ENCODE results near the gene PRICKLE1.

PRICKLE1 gene

DNA sequence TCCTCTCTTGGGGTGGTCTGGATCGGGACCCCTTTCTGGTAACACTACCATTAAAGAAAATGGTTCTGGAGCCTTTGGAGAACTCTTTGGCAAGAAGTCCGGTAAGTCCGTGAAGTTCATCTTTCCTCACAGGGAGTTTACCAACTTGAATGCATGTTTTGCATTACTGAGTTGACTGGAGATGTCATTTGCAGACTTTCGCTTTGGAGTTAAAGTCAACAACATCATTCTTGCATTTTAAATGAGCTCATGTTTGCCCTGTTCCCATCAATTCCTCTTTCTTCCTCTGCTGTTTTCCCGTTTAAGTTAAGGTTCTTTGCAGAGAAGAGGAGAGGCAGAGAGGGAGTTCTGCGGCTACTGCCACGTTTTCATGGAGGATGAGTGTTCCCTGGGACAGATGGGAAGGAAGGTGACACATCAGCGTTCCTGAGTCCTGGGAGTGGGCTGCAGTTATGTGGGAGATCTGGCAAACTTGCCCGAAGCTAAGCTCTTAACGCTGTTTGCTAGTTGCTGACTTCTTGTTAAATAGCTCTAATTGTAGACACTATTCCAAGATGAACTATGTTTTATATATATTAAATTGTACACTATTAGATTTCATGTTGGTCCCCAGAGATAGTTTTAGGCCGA lies 18.8 kb upstream of the PRICKLE1 start:
- no peak overlapping the region for H3K4me3 ChIP-seq (ENCODE audit: low read depth, low read length)
- TF ChIP-seq, protein P1, sequence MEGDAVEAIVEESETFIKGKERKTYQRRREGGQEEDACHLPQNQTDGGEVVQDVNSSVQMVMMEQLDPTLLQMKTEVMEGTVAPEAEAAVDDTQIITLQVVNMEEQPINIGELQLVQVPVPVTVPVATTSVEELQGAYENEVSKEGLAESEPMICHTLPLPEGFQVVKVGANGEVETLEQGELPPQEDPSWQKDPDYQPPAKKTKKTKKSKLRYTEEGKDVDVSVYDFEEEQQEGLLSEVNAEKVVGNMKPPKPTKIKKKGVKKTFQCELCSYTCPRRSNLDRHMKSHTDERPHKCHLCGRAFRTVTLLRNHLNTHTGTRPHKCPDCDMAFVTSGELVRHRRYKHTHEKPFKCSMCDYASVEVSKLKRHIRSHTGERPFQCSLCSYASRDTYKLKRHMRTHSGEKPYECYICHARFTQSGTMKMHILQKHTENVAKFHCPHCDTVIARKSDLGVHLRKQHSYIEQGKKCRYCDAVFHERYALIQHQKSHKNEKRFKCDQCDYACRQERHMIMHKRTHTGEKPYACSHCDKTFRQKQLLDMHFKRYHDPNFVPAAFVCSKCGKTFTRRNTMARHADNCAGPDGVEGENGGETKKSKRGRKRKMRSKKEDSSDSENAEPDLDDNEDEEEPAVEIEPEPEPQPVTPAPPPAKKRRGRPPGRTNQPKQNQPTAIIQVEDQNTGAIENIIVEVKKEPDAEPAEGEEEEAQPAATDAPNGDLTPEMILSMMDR (IDR thresholded peaks at IDR 0.05; ENCODE audit: borderline replicate concordance, insufficient read depth, low read depth, low read length) = no peak

DNA sequence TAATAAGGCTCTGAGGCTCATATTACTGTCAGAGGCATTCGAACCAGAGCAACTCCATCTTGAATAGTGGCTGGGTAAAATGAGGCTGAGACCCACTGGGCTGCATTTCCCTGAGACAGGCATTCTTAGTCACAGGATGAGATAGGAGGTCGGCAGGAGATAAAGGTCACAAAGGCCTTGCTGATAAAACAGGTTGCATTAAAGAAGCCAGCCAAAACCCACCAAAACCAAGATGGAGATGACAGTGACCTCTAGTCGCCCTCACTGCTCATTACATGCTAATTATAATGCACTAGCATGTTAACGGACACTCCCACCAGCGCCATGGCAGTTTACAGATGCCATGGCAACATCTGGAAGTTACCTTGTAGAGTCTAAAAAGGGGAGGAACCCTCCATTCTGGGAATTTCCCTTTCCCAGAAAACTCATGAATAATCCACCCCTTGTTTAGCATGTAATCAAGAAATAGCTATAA lies 18.1 kb upstream of the PRICKLE1 start:
- TF ChIP-seq, protein P1 (IDR thresholded peaks at IDR 0.05; ENCODE audit: borderline replicate concordance, insufficient read depth, low read depth, low read length) = no peak
- H3K4me3 ChIP-seq (ENCODE audit: low read depth, low read length) = no peak overlapping the region

DNA sequence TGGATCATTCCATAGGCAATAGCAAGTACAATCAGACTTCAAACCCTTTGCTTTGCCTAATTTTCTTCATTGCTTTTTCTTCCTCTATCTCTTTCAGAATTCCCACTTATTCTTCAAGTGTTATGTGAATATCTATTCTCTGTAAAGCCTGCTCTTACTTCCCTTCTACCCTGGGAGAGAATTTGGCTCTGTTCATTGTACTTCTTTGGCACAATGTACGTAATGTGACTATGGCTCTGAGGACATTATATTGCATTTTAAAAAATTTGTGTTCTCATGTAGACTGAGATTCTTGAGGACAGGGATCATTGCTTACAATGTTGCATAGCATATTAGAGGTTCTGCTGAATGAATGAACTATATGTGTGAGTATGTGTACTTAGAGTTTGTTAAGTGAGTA lies 16.9 kb upstream of the PRICKLE1 start:
- TF ChIP-seq, protein P1 (IDR thresholded peaks at IDR 0.05; ENCODE audit: borderline replicate concordance, insufficient read depth, low read depth, low read length) = no peak

DNA sequence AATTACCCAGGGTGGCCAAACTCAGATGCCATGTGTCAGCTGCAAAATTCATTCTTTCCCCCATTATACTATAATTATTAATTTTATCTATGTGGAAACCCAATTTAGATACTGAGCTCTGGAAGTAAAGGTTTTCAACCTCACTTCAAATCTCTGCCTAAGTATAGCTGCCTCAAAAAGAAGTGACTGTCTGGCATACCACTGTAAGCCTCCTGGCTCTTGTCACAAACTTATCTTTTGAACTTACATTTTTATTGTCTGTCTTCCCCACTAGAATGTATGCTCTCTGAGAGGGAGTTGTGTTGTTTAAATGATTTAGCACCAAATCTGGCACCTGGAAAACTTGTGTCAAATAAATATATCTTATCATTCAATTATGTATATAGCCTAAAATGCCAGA lies 16.1 kb upstream of the PRICKLE1 start:
- no peak overlapping the region for H3K4me3 ChIP-seq (ENCODE audit: low read depth, low read length)
- TF ChIP-seq, protein P1 (IDR thresholded peaks at IDR 0.05; ENCODE audit: borderline replicate concordance, insufficient read depth, low read depth, low read length) = no peak

More for the DNA sequence above, 16.9 kb upstream of the PRICKLE1 start:
- no peak overlapping the region for H3K4me3 ChIP-seq (ENCODE audit: low read depth, low read length)

DNA sequence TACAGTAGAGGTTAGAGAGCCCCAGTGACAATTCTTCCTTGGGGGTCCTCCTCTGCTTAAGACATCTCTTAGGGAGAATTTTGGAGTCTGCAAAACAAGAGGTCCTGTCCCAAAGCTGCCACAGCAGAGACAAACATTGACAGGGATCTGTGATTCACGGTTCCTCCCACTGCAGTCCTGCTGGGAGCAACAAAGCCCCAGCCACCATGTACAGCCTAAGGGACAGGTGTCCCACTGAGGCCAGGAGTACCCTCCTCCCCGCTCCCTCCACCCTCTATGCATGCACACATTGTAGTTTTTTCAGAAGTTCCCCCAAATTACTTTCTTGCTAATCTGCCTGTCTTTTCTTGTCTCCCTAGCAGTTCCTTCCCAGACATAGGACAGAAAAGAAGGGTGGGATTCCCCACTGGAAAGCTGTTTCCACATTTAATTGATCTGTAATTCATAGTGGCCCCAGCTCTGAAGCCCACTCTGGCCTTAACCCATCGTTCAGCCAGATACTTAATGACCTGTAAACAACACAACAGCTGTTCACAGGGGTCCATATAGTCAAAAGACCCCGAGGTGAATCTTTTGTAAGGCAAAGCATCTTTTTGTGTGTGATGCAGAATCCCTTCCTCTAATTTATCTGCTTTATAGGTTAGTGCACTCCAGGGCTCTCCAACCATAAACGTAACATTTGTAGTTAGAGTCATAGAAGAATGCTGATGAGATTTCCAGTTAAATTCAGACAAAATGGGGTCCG lies 13.9 kb upstream of the PRICKLE1 start:
- TF ChIP-seq, protein P1 (IDR thresholded peaks at IDR 0.05; ENCODE audit: borderline replicate concordance, insufficient read depth, low read depth, low read length) = no peak

DNA sequence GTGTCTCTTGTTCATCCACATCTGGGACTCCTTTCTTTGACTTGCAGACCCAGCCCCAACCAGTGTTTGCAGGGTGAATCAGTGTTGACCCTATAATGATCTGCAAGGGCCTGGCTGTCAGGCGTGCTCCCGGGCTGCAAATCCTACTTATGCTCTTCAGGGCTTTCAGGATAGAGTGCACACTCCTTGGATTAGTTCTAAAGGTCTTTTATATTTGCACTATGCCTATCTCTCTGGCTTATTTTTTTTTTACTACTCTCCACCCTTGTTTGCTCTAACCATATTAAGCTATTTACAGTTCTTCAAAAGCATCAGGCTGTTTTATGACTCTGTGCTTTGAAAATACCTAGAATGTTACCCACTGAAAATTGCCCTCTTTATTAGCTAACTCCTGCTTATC lies 4.3 kb upstream of the PRICKLE1 start:
- TF ChIP-seq, protein P1 (IDR thresholded peaks at IDR 0.05; ENCODE audit: borderline replicate concordance, insufficient read depth, low read depth, low read length) = no peak
- no peak overlapping the region for H3K4me3 ChIP-seq (ENCODE audit: low read depth, low read length)

More for the DNA sequence above, 13.9 kb upstream of the PRICKLE1 start:
- no peak overlapping the region for H3K4me3 ChIP-seq (ENCODE audit: low read depth, low read length)

Data from GM12875 (cell line).